Lower leg skin (tissue), 3 donors: Measurements from ENCODE around the gene PDLIM1.

Experiments
- POLR2A ChIP-seq, 2 donors: fragments of 450-650 bp; IDR thresholded peaks; one replicate each; pipeline ENCODE4 v1.6.1; 2016 to 2017; ENCODE audit warnings: antibody characterized with exemption in 2 of 2, mild to moderate bottlenecking in 1 of 2, moderate library complexity in 1 of 2
- TF ChIP-seq, protein P1 (sequence below), 3 donors: fragments of 450-650 bp; IDR thresholded peaks; one replicate each; pipeline ENCODE4 v1.5.1; 2016; ENCODE audit warnings: antibody characterized with exemption in 3 of 3, mild to moderate bottlenecking in 3 of 3, moderate library complexity in 2 of 3

DNA sequence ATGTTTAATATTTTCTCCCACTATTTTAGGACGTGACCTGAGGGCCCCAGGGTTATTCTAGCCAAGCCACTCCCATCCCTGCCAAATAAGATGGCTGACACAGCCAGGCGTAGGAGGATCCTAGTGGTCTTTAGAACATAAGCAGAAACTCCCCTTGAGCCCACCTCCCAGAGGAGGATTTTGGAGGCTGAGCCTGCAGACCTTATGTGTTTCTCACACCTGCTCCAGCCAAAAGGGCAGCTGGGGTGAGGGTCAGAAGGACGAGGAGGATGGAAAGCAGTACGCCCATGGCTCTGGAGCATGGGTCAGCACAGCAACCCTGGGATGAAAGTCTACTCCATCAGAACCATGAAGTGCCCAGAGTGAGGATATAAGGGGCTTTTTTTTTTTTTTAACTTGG lies 39.9 kb downstream of the PDLIM1 start:
- TF ChIP-seq, protein P1, sequence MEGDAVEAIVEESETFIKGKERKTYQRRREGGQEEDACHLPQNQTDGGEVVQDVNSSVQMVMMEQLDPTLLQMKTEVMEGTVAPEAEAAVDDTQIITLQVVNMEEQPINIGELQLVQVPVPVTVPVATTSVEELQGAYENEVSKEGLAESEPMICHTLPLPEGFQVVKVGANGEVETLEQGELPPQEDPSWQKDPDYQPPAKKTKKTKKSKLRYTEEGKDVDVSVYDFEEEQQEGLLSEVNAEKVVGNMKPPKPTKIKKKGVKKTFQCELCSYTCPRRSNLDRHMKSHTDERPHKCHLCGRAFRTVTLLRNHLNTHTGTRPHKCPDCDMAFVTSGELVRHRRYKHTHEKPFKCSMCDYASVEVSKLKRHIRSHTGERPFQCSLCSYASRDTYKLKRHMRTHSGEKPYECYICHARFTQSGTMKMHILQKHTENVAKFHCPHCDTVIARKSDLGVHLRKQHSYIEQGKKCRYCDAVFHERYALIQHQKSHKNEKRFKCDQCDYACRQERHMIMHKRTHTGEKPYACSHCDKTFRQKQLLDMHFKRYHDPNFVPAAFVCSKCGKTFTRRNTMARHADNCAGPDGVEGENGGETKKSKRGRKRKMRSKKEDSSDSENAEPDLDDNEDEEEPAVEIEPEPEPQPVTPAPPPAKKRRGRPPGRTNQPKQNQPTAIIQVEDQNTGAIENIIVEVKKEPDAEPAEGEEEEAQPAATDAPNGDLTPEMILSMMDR (IDR thresholded peaks at IDR 0.05): no peak
- TF ChIP-seq POLR2A (IDR thresholded peaks at IDR 0.05): no peak
